Measurements from ENCODE around the gene GEMIN7.

Gene GEMIN7

DNA sequence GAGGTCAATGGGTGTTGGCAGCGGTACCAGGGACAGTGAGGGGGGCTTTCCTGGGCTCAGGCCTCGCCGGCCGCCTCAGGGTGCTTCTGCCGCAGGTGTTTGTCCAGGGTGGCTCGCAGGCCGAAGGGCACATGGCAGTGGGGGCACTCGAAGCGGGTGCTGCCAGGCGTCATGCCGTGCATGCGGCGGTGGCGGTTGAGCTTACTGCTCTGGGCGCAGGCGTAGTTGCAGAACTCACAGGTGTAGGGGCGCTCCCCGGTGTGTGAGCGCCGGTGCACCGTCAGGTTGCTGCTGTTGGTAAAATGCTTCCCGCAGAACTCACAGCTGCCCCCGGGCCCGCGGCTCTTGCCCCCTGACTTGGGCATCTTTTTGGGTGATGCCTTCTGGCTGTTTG lies 7.5 kb upstream of the GEMIN7 start:
- peaks cover 3% of the 10 kb centered on the region for H3K79me1 ChIP-seq (ENCODE audit: low read length)
- WGBS (ENCODE audit: extremely low coverage, insufficient coverage, low lambda C conversion rate) = no CpG with 5 or more reads among the region's 25 CpGs

DNA sequence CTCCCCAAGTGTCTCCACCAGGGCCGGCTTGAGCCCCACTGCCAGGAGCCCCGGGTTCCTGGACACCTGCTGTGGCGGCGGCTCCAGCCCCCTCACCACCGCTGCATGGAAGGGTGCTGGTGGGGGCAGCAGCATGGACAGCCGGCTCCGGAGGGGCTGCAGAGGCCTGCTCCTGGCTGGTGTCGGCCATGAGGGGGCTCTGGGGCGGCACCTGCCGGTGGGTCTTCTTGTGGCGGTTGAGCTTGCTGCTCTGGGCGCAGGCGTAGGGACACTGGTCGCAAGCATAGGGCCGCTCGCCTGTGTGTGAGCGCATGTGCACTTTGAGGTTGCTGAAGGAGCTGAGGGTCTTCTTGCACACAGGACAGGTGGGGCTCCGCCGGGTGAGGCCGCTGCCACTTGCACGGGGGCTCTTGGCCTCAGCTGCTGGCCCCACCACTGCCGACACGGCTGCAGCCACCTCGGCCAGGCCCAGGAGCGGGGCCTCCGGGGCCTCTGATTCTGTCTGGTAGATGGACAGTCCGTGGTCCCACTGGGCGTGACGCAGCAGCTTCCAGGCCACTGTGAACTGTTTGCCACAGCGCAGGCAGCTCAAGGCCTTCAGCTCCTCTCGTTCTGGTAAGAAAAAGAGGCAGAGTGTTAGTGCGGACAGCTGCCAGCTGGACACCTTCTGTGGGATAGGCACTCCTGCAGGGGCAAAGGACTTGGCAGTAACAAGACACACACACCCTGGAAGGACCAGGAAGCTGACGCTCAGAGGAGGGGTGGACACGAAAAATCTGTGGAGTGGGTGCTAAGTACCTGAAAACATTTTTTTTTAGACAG lies 6.9 kb upstream of the GEMIN7 start:
- H3K27ac ChIP-seq (ENCODE audit: low read depth, low read length) = no peak overlapping the region
- H2BK15ac ChIP-seq (replicated peaks; ENCODE audit: low read depth) = no peak overlapping the region
- H3K27me3 ChIP-seq (ENCODE audit: insufficient read depth, low read length, poor library complexity) = no peaks in the 10 kb centered on the region
- DNase-seq = no peak
- peaks cover 2% of the 10 kb centered on the region for H3K4me1 ChIP-seq (ENCODE audit: control insufficient read depth, low read depth, low read length)
- no peak overlapping the region for H2BK5ac ChIP-seq (ENCODE audit: low read length)
- no peak overlapping the region for H3K18ac ChIP-seq (ENCODE audit: low read length)
- H3K4me3 ChIP-seq (ENCODE audit: low read length) = no peak overlapping the region
- no peak overlapping the region for H2BK120ac ChIP-seq (ENCODE audit: low read depth, low read length)
- H3K23ac ChIP-seq (ENCODE audit: low read length) = no peak overlapping the region
- H3K4me2 ChIP-seq (ENCODE audit: low read length) = no peak overlapping the region
- no peak overlapping the region for H3K9ac ChIP-seq (ENCODE audit: low read length)
- no peak overlapping the region for H4K8ac ChIP-seq (ENCODE audit: low read depth, low read length)
- no peak overlapping the region for H3K56ac ChIP-seq (ENCODE audit: low read length)
- H2AK5ac ChIP-seq (ENCODE audit: low read length) = no peak overlapping the region
- WGBS (ENCODE audit: extremely low coverage, insufficient coverage, low lambda C conversion rate) = no CpG with 5 or more reads among the region's 34 CpGs
- no peaks in the 10 kb centered on the region for H3K79me2 ChIP-seq (ENCODE audit: control insufficient read depth, insufficient read depth, low read length)
- H3K79me1 ChIP-seq (ENCODE audit: low read length) = no peaks in the 10 kb centered on the region
- no peak overlapping the region for H3K4ac ChIP-seq (ENCODE audit: low read depth, low read length)
- peaks cover 12% of the 10 kb centered on the region for H3K36me3 ChIP-seq (ENCODE audit: control insufficient read depth, insufficient read depth, low read length)
- no peak overlapping the region for H4K5ac ChIP-seq (ENCODE audit: low read length)

More for the DNA sequence above, 7.5 kb upstream of the GEMIN7 start:
- H2BK5ac ChIP-seq (ENCODE audit: low read length) = no peak overlapping the region
- H3K27me3 ChIP-seq (ENCODE audit: insufficient read depth, low read length, poor library complexity) = no peaks in the 10 kb centered on the region
- no peak overlapping the region for H2BK120ac ChIP-seq (ENCODE audit: low read depth, low read length)
- H3K4me1 ChIP-seq (ENCODE audit: control insufficient read depth, low read depth, low read length) = peaks cover 2% of the 10 kb centered on the region
- H4K8ac ChIP-seq (ENCODE audit: low read depth, low read length) = no peak overlapping the region
- no peak overlapping the region for H2AK5ac ChIP-seq (ENCODE audit: low read length)
- H3K9ac ChIP-seq (ENCODE audit: low read length) = no peak overlapping the region
- no peak for DNase-seq
- no peak overlapping the region for H3K18ac ChIP-seq (ENCODE audit: low read length)
- H3K4me2 ChIP-seq (ENCODE audit: low read length) = no peak overlapping the region
- H3K23ac ChIP-seq (ENCODE audit: low read length) = no peak overlapping the region
- H3K4me3 ChIP-seq (ENCODE audit: low read length) = no peak overlapping the region
- H4K5ac ChIP-seq (ENCODE audit: low read length) = no peak overlapping the region
- peaks cover 13% of the 10 kb centered on the region for H3K36me3 ChIP-seq (ENCODE audit: control insufficient read depth, insufficient read depth, low read length)
- no peaks in the 10 kb centered on the region for H3K79me2 ChIP-seq (ENCODE audit: control insufficient read depth, insufficient read depth, low read length)
- no peak overlapping the region for H2BK15ac ChIP-seq (replicated peaks; ENCODE audit: low read depth)
- H3K56ac ChIP-seq (ENCODE audit: low read length) = no peak overlapping the region
- H3K4ac ChIP-seq (ENCODE audit: low read depth, low read length) = no peak overlapping the region
- no peak overlapping the region for H3K27ac ChIP-seq (ENCODE audit: low read depth, low read length)

DNA sequence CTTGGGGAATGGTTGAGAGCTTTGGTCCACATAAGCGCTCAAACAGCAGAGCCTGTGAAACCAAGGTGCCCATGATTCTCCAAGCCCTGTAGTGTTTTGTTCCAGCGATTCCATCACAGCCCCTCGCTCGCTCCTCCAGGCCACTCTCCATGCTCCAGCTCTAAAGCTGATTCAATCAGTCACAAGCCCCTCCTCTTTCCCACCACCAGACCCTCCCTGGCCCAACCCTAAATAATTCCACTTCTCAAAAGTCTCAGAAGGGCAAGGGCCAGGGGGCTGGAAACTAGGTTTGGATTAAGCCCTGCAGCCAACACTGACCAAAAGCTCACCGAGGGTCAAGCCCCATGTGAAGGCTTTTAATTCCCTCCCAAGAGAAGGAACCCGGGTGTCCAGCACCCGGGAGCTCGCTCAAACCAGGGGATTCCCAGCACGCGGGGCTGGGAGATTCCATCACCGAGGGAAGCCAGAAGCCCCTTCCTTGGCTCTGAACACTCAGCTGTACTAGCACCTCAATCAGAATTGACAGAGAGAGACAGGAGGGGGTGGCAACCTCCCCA lies 4.2 kb upstream of the GEMIN7 start:
- Histone ChIP-seq H3K4ac (ENCODE audit: low read depth, low read length) (no peak overlapping the region), H3K36me3 (ENCODE audit: control insufficient read depth, insufficient read depth, low read length) (peaks cover 4% of the 10 kb centered on the region), H3K27ac (ENCODE audit: low read depth, low read length) (peak overlapping the region; percentile 13), H3K79me1 (ENCODE audit: low read length) (no peaks in the 10 kb centered on the region), H3K79me2 (ENCODE audit: control insufficient read depth, insufficient read depth, low read length) (peaks cover 3% of the 10 kb centered on the region), H3K4me2 (ENCODE audit: low read length) (peak overlapping the region; percentile 64), H4K5ac (ENCODE audit: low read length) (no peak overlapping the region), H2BK15ac (replicated peaks; ENCODE audit: low read depth) (no peak overlapping the region), H2BK5ac (ENCODE audit: low read length) (no peak overlapping the region), H3K4me1 (ENCODE audit: control insufficient read depth, low read depth, low read length) (peaks cover 6% of the 10 kb centered on the region), H2BK120ac (ENCODE audit: low read depth, low read length) (no peak overlapping the region), H3K9ac (ENCODE audit: low read length) (peak overlapping the region; percentile 67), H4K8ac (ENCODE audit: low read depth, low read length) (no peak overlapping the region), H3K18ac (ENCODE audit: low read length) (no peak overlapping the region), H2AK5ac (ENCODE audit: low read length) (no peak overlapping the region), H3K23ac (ENCODE audit: low read length) (no peak overlapping the region), H3K4me3 (ENCODE audit: low read length) (peak overlapping the region; percentile 28), H3K56ac (ENCODE audit: low read length) (peak overlapping the region; percentile 80), H3K27me3 (ENCODE audit: insufficient read depth, low read length, poor library complexity) (no peaks in the 10 kb centered on the region)
- DNase-seq = peak; percentile 62
- no CpG with 5 or more reads among the region's 11 CpGs for WGBS (ENCODE audit: extremely low coverage, insufficient coverage, low lambda C conversion rate)

DNA sequence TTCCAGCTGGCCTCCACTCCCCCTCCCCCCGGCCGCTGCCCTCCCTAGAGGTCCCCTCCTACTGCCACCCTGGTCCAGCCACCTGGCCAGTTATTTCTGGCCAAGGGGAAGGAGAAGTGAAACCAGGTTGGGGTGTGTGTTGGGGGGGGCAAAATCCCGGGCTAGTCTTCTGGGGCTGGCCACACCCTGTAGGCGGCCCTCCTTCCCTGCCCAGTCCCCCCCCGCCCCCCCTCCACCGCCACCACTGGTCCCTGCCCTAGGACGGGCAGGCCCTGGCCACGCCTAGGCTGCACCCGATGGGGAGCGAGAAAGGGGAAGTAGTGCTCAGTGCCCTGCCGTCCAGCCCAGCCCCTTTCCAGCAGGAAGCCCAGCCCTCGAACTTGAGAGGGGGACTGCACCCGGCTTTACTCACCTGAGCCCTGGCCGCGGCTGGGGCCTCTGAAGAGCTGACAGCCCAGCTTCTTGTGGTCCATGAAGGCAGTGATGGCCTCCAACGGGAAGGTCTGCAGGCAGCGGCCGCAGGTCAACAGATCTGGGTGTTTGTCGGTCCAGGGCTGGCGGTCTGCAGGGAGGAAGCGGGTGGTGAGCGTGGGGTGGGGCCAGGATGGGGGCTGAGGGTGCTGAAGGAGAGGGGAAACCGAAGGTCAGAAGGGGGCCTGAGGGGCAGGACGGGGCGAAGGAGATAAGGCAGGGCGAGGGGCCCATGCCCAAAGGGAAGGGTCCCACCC lies 3.6 kb upstream of the GEMIN7 start:
- peaks cover 9% of the 10 kb centered on the region for H3K79me2 ChIP-seq (ENCODE audit: control insufficient read depth, insufficient read depth, low read length)
- H2AK5ac ChIP-seq (ENCODE audit: low read length) = no peak overlapping the region
- peaks cover 6% of the 10 kb centered on the region for H3K4me1 ChIP-seq (ENCODE audit: control insufficient read depth, low read depth, low read length)
- no peak overlapping the region for H2BK120ac ChIP-seq (ENCODE audit: low read depth, low read length)
- H3K9ac ChIP-seq (ENCODE audit: low read length) = peak overlapping the region; percentile 69
- no peak overlapping the region for H3K23ac ChIP-seq (ENCODE audit: low read length)
- WGBS (ENCODE audit: extremely low coverage, insufficient coverage, low lambda C conversion rate) = no CpG with 5 or more reads among the region's 26 CpGs
- DNase-seq = peak; percentile 77
- peak overlapping the region; percentile 80 for H3K56ac ChIP-seq (ENCODE audit: low read length)
- H3K79me1 ChIP-seq (ENCODE audit: low read length) = no peaks in the 10 kb centered on the region
- peak overlapping the region; percentile 80 for H3K4me2 ChIP-seq (ENCODE audit: low read length)
- H4K8ac ChIP-seq (ENCODE audit: low read depth, low read length) = no peak overlapping the region
- no peak overlapping the region for H2BK5ac ChIP-seq (ENCODE audit: low read length)
- H3K36me3 ChIP-seq (ENCODE audit: control insufficient read depth, insufficient read depth, low read length) = peaks cover 4% of the 10 kb centered on the region
- no peaks in the 10 kb centered on the region for H3K27me3 ChIP-seq (ENCODE audit: insufficient read depth, low read length, poor library complexity)
- H3K18ac ChIP-seq (ENCODE audit: low read length) = no peak overlapping the region
- no peak overlapping the region for H2BK15ac ChIP-seq (replicated peaks; ENCODE audit: low read depth)
- no peak overlapping the region for H3K4ac ChIP-seq (ENCODE audit: low read depth, low read length)
- peak overlapping the region; percentile 18 for H3K27ac ChIP-seq (ENCODE audit: low read depth, low read length)
- H3K4me3 ChIP-seq (ENCODE audit: low read length) = peak overlapping the region; percentile 55
- no peak overlapping the region for H4K5ac ChIP-seq (ENCODE audit: low read length)

DNA sequence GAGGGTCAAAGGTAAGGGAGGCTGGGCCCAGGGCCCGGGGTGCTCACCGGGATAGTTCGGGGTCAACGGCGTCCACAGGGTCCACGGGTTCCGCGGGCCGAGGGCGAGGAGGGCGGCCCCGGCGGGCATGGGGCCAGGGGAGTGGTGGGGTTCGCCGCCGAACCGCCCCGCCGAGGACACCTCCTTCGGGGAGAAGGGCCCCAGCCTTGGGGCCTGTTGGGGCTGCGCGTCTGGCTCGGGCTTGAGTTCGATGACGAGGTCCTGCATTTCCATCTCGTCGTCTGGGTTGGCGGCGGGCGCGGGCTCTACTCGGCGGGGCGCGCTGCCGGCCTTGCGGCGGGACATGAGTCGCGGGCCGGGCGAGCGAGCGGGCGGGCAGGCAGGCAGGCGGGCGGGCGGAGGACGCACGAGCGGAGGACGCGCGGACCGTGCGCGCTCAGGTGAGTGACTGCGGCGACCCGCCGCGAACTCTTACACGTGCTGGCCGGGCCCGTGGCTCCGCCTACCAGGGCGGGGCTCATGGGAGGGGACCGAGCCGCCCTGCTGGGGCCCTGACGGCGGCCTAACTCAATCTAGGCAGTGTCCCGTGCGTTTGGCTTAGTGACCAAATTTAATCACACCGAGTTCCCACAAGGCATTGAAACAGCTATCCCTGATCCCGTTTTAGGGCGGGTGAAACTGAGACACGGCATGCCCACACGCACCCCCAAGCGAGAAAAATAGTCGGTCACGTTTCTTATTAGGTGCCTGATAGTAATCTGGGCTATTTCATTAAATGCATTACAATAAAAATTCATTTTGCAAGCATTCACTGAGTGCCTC lies 2.8 kb upstream of the GEMIN7 start, which contains the start of gene ZNF296:
TSS of gene ZNF296 (minus strand) at position 450 of the 822 bp plus-strand sequence. CDS start at position 345, 105 bp downstream.
- no CpG with 5 or more reads among the region's 81 CpGs for WGBS (ENCODE audit: extremely low coverage, insufficient coverage, low lambda C conversion rate)
- Histone ChIP-seq H2AK5ac (ENCODE audit: low read length) (no peak within 1 kb of the TSS), H3K27ac (ENCODE audit: low read depth, low read length) (peak within 1 kb of the TSS; percentile 18), H3K4me2 (ENCODE audit: low read length) (peak within 1 kb of the TSS; percentile 80), H3K79me2 (ENCODE audit: control insufficient read depth, insufficient read depth, low read length) (peaks cover 14% of the 10 kb centered on the region), H2BK15ac (replicated peaks; ENCODE audit: low read depth) (no peak within 1 kb of the TSS), H3K36me3 (ENCODE audit: control insufficient read depth, insufficient read depth, low read length) (peaks cover 2% of the 10 kb centered on the region), H3K27me3 (ENCODE audit: insufficient read depth, low read length, poor library complexity) (no peaks in the 10 kb centered on the region), H4K5ac (ENCODE audit: low read length) (no peak within 1 kb of the TSS), H3K18ac (ENCODE audit: low read length) (no peak within 1 kb of the TSS), H3K4me1 (ENCODE audit: control insufficient read depth, low read depth, low read length) (peaks cover 8% of the 10 kb centered on the region), H2BK5ac (ENCODE audit: low read length) (no peak within 1 kb of the TSS), H2BK120ac (ENCODE audit: low read depth, low read length) (no peak within 1 kb of the TSS), H3K9ac (ENCODE audit: low read length) (peak within 1 kb of the TSS; percentile 69), H3K79me1 (ENCODE audit: low read length) (peaks cover 2% of the 10 kb centered on the region), H3K4me3 (ENCODE audit: low read length) (peak within 1 kb of the TSS; percentile 55), H3K56ac (ENCODE audit: low read length) (peak within 1 kb of the TSS; percentile 69), H3K23ac (ENCODE audit: low read length) (no peak within 1 kb of the TSS), H4K8ac (ENCODE audit: low read depth, low read length) (no peak within 1 kb of the TSS), H3K4ac (ENCODE audit: low read depth, low read length) (no peak within 1 kb of the TSS)
- peak; percentile 89 for DNase-seq

Measured in mesendoderm (in vitro differentiated cells).